Effector CD4-positive, alpha-beta T cell (primary cell): ENCODE measurements around the gene NPHP4.

Experiments used
- DNase-seq: peaks from one replicate; pipeline ENCODE4 v3.0.0-alpha.2; 2020

NPHP4 gene

DNA sequence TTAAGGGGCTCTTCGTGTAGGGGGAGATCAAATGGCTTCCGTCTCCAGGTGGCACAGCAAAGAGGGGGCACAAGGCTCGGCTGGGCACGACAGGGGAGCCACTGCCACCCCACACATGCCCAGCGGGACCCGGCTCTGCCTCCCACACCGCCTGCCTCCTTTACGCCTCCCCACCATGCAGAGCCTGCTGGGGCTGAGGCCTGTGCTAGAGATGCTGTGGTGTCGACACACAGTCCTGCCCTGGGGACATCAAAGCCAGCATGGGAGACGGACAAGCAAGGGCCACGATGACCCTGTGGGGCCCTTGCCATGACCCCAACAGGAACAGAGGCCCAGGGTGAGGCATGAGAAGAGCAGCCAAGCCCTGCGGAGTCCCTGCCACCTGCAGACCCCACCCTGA is 102.8 kb downstream of the NPHP4 start:
- DNase-seq, result no peak

DNA sequence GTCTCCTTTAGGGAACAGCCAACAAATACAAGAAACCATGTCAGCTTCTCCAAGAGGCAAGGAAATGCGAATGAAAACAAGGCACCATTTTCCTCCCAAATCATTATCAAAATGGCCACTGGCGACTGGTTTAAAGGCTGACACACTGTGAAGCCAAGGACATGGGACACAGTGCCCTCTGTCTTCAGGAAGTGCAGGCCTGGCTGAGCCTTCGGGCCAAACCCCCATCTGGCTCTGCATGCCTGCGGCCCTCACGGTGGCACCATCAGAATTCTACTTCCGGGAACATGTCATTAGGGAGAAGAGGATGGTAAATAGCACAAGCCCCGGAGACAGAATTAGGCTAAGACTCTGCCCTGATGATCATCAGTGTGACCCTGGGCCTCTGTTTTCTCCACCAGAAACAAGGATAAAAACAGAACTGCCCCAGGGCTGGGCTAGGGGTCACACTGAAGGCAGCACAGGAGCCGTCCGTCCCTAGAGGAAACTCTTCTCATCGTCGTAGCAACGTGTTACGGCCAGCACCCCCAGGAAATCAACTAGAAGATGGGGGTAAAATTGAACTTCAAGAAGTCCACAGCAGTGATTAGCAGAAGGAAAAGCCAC is 103.5 kb downstream of the NPHP4 start:
- no peak for DNase-seq

DNA sequence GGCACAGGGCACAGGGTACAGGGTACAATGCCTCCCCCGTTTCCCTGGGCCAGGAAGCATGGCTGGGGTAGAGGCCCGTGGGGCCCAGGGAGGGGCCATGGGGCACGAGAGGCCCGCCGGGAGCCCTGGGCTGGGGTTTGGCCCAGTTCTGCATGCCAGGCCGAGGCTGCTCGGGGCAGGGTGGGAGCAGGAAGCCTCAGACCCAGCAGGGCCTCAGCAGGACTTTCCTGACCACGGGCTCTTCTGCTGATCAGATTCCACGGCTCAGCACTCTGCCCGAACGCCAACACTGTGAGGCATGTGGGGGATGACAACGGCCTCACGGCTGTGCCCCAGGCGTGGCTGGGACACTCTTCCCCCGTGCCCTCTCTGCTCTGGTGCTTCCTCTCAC is 104.3 kb downstream of the NPHP4 start:
- no peak for DNase-seq

DNA sequence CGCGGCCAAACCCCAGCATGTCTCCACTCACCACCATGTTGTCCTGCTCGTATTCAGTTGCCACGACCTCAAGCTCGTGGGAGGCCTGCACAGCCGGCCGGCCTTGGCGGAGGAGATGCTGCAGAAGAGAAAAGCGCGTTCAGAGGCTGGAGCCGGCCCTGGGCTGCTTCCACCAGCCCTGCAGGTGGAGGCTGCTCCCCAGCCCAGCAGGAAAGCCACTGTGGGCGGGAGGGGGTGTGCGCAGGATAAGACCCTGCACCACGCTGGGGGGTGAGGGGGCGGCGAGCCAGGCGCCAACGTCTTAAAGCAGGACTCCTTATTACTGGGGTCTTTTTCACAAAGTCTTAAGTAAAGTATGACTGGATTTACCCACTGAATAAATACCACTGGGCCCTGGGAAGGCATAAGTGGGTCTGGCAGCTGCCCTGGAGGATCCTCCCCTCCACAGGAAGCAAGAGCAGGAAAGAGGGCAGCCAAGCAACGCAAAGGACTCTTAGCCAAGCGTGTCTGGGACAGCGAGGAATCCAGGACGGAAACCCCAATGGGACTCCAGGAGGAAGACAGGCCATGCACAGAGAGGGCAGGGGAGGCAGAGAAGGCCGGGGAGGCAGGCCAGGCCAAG is 104.8 kb downstream of the NPHP4 start:
- DNase-seq, result no peak

DNA sequence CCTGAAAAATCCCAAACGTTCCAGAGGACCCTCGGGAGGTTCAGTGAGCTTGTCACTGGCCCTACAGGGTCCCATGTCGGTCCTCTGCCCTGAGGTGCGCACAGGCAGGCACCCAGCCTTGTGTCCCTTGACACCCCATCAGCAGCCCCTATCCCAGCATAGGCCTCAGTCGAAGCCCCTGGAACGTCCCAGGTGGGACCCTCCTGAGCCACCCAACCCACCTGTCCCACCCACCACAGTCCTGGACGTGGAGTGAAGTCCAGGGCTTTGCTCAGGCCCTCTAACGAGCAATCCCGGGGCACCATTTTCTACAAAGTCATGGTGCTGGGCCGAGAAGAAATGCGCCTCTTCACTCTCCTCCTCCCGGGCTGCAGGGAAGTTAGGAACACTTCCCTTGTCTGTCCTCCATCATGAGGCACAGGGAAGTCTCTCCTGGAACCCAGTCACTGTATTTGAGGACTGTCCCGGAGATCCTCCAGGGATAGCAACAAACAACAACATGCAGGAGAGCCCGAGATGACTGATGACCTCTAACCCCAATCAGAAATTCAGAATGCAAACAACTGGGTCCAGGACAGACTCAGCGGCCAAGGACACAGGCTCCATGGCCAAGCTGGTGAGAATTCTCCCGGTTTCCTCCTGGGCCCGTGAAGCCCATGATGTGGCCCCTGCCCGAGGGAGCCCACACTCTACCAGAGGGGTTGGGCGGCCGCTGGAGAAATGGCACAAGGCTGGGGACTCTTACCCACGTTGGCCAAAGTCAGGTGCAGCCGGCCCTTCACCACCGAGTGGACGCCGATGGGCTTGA is 105.5 kb downstream of the NPHP4 start:
- DNase-seq, result no peak

DNA sequence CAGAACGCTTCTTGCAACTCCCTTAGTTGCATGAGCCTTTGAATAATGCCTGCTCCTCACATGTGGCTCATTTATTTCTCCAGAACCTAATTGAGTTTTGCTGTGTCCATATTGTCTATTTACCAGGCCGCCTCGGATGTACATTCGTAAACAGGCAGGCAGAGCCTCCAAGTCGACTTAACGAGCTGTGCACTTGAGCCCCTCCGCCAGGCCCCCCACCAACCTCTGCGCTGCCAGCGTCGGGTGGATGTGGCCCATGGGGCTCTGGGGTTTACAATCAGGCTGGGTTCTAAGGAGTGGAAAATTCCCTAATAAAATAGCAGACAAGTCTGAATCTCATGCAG is 106.1 kb downstream of the NPHP4 start:
- DNase-seq, result no peak

DNA sequence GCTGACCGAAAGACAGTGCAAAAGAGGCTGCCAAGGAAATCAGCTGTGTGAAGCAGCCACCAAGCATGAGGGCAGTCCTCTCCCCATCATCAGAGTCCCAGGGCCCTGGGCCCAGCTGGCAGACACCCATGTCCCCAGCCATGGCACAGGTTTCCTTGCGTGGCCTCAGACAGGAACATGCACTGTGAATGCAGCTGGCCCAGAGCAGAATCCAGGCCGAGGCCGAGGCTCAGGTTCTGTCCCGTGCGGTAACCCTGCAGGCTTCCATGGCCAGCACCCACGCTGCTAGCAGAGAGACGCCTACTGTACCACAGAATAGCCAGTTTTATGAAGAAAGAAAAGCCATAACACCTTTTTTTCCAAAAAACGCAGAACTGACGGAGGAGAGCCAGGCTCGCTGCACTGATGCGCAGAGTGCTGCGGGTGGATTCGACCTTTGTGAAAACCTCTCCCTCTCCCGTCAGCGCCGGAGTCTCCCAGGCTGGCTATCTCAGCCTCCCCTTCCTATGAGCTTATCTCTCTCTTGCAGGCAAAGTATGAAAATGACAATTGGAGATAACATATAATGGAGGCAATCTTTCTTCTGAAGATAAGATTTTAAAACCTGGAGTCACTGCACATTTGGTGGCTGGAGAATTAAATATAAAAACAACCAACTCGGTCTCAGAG is 106.6 kb downstream of the NPHP4 start:
- DNase-seq, result no peak

DNA sequence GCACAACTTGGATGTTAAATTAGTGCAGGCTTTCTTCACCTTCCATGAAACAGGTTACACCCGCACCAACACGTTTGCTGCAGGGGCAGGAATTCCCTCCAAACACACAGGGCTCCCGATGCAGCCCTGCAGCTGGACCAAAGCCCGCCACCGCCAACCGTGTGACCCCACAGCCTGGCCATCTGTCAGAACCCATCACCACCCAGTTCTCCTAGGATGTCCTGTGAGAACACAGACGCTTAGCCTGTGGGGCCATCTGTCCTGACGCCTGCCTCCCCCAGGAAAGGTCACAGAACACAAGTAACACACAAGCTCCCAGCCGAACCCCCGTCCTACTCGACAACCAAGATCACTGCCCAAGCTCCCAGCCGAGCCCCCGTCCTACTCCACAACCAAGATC is 108.1 kb downstream of the NPHP4 start:
- no peak for DNase-seq

DNA sequence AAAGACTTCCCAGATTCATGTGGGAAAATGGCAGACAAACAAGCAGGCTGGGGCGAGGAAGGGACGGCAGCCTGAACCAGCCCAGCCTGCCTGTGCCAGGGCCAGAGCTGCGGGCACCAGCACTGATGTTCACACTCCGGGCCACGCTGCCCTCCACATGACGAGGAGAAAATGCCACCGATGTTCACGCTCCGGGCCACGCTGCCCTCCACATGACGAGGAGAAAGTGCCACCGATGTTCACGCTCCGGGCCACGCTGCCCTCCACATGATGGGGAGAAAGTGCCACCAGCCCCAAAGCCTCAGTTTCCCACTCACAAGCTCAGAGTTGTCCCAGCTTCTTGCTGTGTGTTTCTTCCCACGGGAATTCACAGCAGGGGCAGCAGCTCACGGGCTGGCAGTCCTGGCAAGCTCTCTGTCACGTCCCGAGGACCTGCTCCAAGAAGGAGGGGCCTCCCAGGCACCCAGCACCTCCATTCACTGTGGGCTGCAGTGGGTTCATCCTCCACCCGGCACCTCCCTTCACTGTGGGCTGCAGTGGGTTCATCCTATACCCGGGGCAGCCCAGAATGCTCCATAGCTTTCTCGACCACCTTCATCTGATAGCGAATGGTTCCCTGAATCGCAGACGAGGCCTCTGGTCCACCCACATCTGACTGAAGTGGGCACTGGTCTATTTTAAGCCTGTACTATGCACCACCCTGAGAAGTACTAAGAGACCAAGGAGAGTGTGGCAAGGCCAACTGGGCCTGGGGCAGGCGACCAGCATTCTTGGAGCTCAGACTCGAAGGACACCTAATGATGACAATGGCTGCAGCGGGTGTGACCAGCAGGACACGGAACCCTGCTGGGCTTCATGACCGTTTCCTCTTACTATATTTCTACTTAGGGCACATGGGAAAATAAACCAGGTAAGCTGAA is 108.8 kb downstream of the NPHP4 start:
- DNase-seq, result no peak

DNA sequence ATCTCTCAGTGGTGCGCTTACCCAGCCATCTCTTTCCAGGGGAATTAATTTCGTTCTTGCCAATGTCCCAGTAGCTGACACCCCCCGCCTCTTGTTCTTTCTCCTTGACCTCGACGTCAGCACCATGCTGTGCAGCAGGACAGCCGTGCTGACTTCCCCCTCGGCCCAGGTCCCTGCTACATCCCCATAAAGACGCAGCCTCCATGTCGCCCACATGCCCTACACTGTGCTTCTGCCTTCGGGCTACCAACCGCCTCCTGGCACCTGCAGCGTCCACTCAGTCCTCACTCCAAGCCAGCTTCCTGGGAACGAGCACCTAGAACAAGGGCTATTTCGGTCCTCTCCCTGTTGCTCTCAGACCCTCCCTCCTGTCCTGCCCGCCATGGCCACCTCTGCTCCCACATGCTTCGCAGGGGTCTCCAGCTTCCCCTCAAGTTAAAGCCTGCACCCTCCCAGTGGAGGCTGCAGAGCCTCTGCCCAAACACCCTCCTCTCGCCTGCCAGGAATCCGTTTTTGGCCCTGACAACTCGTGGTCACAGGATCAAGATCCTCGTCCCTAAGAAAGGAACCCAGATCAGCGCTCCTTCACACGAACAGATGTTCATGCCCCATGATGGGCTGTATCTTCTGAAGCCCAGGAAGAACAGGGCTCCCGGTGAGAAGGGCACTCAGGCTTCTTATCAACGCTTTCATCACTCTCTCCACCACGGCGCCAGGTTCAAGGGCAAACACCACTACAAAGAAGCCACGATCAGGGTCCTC is 109.7 kb downstream of the NPHP4 start:
- DNase-seq, result no peak

DNA sequence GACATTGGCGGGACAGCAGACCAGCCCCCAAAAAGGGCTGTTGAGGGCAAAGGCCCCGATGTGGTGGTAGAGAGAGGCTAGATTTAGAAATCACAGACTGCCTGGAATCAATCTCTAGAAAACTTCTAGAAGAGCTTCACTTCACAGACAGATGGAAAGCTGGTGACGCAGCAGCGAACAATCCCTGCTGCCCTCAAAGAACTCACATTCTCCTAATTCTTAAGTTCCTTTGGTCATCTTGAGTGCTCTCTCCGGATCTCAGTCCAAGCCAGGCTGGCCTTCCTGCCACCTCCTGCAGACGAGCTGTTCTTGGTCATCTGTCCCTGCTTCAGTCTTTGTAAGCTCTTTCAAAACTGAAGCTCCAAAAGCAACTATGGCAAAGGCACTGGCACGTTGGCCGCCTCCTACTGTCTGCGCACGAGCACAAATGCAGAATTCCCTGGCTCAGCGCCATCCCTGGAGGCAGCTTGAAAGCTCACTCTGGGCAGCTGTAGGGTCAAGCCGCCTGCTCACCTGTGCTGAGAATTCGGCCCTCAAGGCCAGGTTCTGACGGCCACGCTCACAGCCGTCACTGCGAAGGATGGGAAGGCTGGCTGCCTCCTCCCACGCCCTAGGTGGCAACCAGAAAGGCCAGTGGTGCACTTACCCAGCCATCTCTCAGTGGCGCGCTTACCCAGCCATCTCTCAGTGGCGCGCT is 110.6 kb downstream of the NPHP4 start:
- no peak for DNase-seq

DNA sequence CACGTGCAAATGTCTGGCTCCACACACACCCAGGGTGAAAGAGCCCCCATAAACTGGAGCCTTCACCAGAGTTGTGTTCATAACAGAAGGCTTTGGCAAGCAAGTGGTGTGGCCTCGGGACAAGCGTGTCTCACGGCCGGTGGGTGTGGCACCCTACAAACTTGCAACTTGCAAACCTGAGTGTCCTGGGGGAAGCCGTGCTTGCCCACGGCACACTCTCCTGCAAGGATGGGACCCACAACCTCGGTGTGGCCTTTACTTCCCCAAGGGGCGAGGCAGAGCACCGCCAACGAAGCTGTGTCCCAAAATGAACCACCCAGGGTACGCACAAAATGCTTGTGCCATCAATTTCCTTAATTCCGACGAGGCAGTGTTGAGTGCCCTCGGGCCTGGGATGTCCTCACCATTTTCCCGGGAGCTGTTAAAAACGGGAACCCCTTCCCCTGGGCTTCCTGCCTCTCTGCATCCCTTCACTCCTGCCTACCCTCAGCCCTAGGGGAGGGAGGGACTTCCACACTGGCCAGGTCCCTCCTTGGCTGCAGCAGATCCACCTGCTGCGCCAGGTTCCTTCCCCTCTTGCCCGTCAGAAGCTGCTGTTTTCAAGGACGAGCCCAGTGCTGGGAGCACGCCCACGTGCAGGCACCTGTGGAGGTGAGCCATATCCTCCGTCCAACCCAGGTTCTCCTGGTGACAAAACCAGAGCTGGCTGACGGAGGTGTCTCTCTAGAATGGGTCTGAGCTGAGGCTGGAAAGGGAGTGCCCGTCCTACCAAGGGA is 111.4 kb downstream of the NPHP4 start:
- DNase-seq, result no peak

DNA sequence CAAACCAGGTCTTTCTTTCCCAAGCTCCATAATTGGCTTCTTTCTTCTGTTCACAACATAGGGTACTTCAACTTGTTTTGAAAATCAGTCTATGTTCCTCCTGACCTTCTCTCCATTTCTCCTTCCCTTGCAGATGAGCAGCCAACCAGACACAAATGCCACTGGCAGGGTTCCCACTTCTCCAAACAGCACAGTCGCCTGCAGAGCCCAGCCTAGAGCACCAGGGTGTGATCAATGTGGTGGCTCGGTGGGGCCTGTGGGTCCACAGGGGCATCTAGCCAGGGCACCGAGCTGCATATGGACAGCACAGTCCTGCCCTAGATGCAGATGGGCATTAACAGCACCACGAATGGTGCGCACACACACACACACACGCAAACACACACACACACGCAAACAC is 112.8 kb downstream of the NPHP4 start:
- no peak for DNase-seq

DNA sequence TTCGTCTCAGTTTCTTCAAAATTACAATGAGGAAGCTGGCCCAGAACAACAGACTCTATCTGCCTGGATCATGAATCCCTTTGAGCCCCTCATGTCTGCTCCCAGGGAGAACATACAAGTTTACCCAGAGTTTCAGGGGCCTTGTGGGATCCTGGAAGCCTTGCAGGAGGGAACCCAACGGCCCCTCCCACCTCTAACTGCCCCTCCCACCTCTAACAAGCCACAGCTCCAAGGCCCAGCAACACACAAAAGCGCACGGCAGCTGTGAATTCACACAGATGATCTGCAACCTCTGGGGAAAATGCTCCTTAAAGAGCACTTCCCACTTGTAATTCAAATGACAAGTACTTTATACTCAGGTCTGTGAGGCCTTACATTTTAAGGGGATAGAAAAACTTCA is 113.3 kb downstream of the NPHP4 start:
- DNase-seq, result no peak

DNA sequence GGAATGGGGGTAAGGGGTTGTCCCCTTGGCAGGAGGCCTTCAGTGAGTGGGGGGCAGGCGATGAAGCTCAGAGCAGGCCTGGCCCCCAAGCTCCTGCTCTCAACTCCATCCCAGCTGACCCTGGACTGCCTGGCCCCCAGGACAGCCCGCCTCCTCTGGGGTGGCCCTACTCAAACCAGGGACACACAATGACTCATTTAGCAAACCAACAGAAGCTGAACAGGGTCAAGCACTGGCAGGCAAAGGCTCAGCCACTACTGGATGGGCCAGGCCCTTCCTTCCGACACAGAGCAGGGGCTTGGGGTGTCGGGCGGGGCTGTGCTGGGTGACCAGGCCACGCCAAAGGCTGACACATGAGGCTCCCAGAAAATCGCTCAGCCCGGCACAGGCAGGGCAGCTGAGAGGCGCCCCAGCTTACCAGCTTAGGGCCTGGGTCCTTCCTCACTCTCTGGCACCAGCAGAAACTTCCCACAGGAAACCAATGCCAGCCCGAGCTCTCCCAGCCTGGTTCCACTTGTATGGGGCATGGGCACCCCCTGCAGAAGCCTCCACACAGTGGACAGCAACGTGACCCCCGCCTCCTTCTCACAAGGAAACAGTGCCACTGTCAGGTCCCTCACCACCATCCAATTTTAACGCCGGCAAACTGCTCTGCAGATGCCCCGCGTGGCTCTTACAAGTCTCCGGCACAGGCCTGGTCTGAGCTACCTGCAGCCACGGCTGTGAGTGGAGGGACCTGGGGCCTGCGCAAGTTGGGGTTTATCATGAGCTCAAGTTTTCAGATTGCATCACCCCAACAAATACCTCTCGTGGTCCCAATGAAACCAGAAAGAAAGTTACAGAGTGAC is 114.3 kb downstream of the NPHP4 start:
- no peak for DNase-seq

DNA sequence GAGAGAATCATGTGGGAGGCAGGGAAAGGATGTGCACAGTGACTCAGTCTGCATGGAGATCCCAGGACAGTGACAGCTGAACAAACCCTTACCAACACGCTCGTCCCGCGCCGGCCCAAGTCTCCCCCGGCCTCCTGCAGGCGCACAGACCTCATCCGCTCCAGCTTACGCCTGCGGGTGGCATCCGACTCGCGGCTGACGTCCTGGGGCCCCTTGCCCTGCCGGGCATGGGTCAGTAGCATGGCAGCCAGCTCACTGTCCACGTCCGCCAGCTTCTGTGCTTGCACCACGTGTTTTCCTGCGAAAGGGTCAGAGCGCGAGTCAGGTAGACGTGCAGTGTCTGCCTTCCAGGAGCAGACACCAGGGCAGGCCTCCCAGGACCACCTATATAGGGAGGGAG is 115.2 kb downstream of the NPHP4 start:
- no peak for DNase-seq

DNA sequence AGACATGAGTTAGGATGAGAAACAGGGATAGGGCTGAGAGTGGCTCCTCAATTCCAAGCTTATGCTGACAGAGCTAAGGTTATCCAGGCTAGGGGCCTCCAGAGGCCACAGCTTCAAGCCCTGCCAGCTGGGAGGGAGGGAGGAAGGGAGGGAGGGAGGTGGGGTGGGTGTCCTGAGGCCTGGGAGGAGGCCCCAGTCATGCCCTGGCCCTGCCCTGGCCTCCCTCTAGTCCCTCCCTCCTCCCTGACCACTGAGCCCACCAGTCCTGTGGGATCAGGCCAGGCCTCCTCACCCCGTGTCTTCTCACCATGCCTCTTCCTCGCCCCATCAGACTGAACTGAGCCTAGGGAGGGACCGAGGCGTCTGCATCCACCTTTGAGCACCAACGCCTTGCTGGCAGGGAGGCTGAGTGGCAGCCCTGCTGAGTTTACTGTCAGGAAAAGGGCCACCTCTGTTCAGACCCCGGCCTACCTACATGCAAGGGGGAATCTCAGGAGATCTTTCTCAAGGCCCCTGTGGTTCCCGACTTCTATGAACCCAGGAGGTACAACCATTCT is 116.1 kb downstream of the NPHP4 start:
- no peak for DNase-seq

DNA sequence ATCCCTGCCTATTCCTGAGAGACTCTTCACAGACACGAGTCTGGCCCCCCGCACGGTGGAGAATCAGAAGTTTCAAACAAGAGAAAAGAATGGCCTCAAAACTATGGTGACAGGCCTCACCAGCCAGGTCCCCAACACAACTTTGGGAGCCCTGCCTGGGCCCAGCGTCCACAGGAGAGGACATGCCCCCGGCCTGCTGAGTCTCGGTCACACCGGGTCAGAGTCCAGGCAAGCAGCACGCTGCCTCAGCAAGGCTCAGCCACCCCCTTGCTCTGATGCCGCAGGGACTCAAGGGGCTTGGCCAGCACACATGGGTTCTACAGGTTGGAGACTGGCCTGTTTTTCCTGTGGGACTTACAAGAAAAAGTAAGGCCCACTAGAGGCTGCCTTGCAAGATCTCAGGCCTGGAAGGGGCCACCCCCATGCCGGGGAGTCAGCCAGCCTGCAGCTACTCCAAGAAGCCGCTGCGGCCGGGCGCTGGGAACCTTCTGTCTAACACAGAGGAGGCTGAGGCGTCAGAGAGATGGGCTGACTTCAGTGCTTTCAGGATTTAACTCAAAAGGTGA is 116.8 kb downstream of the NPHP4 start:
- DNase-seq, result no peak
